SH-SY5Y (cell line): ENCODE results near the gene ZNF316.

Experiments
- GATA2 ChIP-seq: IDR thresholded peaks from 2 replicates; pipeline ENCODE4 v1.6.1; 2011; ENCODE audit warnings: mild to moderate bottlenecking, low read depth, low read length
- GATA3 ChIP-seq: IDR thresholded peaks from 2 replicates; pipeline ENCODE4 v1.6.1; 2011; ENCODE audit warnings: low read depth, mild to moderate bottlenecking, low read length, moderate library complexity

- no peak for TF ChIP-seq GATA2
- TF ChIP-seq GATA3: no peak
Observed at GRCh38 chr7:6590645-6591110, 46.4 kb upstream of the ZNF316 start.
